PC-9 (cell line): ENCODE results near the gene DMAC2.

Experiments used
- CTCF ChIP-seq: fragments of 200-600 bp; sonication (generic); conservative IDR thresholded peaks from 2 replicates; pipeline ENCODE4 v1.6.1; 2017; ENCODE audit warnings: mixed run types, antibody characterized with exemption, mild to moderate bottlenecking, moderate library complexity
- EZH2 ChIP-seq: fragments of 200-600 bp; sonication (generic); IDR thresholded peaks from 2 replicates; pipeline ENCODE4 v1.8.0; 2017; ENCODE audit warnings: antibody characterized with exemption, low read depth

DNA sequence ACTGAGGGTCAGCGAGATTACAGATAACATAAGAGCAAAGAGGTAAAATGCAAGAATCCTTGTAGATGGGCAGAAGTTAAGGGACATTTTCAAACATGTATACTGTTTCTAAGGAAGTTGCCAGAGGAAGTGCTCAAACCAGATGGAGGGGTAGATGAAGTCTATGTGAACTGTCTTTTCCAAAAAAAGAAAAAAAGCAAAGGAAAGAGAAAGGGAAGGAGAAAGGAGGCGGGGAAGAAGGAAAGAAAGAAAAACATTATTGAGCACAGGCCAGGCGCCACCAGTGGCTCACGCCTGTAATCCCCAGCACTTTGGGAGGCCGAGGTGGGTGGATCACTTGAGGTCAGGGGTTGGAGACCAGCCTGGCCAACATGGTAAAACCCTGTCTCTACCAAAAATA is 5.3 kb downstream of the DMAC2 start:
- TF ChIP-seq CTCF, result no peak
- TF ChIP-seq EZH2, result no peak
